Embryonic facial prominence (tissue), 1 donor: ENCODE data around the gene LRCH4.

Source experiments
- DNase-seq: peaks from one replicate; pipeline ENCODE4 v3.0.0-alpha.2; 2016; ENCODE audit errors: extremely low spot score

Gene LRCH4

DNA sequence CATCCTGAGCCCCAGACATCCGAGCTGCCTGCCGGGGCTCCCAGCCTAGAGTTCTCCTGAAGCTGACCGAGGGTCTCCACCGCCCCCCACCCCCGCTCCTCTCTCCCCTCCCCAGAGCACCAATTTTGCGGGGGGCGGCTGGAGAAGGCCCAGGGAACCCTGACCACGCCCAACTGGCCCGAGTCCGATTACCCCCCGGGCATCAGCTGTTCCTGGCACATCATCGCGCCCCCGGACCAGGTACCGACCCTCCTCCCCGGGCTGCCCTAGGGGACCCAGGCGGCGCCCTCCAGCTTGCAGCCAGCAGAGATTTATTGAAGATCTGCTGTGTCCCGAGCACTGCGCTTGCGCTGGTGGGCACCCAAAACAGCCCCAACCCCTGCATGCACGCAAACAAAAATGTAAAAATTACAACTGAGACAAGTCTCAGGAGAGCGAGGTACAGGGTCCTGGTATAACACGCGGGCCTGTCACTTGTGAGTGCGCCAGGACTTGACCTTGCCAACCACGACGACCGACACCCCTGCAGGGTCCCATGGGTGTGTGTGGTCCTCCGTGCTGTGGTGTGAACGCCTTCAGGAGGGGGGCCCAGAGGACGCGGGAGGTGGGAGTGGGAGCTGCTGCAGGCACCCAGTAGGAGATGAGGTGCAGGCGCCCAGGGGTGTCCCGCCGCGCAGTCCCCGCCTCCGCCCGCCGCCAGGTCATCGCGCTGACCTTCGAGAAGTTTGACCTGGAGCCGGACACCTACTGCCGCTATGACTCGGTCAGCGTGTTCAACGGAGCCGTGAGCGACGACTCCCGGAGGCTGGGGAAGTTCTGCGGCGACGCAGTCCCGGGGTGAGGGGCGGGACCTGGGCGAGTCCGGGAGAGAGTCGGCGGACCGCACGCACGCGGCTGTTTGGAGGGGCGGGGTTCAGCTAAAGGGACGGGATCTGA, 19.3 kb upstream of the LRCH4 start:
- no peak for DNase-seq

- peak; percentile 49 for DNase-seq
These were observed 18.4 kb upstream of the LRCH4 start for GRCh38 chr7:100604028-100604975.

GRCh38 chr7:100603726-100604027, 17.7 kb upstream of the LRCH4 start:
- no peak for DNase-seq

- DNase-seq = peak; percentile 73
These were observed 17.2 kb upstream of the LRCH4 start for GRCh38 chr7:100602889-100603725.

GRCh38 chr7:100600730-100601038, 14.8 kb upstream of the LRCH4 start:
- DNase-seq = no peak

DNA sequence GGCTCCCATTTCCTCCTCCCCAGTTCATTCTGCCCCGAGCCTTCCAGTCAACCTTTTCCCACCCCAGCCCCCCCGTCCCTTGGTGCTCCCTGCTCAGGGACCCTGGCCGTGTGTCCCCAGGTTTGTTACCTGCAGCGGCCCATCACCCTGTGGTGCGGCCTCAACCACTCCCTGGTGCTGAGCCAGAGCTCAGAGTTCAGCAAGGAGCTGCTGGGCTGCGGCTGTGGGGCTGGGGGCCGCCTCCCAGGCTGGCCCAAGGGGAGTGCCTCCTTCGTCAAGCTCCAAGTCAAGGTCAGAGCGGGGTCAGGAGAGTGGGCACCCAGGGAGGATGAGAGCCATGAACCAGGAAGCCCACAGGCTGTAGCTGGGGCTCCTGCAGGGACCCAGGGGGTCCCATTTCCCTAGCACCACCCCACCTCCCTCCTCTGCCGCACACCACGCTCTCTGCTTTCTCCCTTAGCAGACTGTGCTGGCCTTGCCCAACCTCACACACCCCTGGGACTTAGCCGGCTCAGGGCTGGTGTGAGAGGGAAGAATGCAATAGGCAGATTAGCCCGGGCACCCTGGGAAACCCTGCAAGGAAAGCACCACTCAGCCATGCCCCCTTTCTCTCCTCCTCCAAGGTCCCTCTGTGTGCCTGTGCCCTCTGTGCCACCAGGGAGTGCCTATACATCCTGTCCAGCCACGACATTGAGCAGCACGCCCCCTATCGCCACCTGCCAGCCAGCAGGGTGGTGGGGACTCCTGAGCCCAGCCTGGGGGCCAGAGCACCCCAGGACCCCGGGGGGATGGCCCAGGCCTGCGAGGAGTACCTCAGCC, 14.2 kb upstream of the LRCH4 start:
- DNase-seq = no peak

DNA sequence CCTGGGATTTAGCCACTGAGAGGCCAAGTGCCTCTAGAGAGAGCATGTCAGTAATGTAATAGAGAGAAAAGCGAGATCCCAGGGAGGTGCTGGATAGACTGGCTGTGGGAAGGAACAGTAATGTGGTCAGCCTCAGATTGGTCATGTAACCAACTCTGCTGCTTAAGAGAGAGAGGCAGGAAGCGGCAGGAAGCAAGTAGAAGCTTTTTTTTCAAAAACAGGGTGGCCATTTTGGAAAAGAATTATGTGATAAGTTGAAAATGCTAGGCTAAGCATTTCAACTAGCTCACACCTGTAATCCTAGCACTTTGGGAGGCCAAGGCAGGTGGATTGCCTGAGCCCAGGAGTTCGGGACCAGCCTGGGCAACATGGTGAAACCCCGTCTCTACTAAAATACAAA, 12.5 kb upstream of the LRCH4 start:
- DNase-seq = no peak

- no peak for DNase-seq
These were observed 9.3 kb upstream of the LRCH4 start for GRCh38 chr7:100595188-100595587.

DNA sequence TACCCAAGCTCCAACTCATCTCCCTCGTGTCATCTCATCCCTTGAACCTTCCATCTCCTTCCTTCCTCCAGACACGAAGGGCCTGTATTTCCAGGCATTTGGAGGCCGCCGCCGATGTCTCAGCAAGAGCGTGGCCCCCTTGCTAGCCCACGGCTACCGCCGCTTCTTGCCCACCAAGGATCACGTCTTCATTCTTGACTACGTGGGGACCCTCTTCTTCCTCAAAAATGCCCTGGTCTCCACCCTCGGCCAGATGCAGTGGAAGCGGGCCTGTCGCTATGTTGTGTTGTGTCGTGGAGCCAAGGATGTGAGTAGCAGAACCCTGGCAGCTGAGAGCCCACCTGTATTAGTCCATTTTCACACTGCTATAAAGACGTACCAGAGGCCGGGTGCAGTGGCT, 5.7 kb upstream of the LRCH4 start:
- DNase-seq = no peak

DNA sequence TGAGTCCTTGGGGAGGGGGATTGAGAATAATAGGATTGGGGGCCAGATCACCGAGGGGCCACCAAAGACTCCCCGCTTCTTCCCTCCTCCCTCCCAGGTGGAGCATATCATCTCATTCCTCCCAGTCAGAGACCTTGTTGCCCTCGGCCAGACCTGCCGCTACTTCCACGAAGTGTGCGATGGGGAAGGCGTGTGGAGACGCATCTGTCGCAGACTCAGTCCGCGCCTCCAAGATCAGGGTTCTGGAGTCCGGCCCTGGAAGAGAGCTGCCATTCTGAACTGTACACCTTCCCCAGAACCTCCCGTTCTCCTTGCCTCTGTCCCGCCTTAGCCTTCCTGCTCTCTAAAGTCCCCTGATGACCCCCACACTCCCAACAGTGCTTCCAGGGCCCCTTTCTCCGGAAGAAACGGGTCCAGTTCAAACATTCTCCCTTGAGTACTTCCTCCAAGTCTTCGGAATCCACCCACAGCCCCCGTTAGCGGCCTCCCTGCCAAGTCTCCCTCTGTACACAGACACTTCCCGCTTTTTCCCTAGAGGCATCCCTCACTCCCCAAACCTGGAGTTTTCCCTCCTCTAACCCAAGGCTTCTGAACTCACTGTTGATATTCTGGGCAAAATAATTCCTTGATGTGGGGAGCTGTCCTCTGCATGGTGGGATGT, 4.3 kb upstream of the LRCH4 start:
- DNase-seq = no peak

DNA sequence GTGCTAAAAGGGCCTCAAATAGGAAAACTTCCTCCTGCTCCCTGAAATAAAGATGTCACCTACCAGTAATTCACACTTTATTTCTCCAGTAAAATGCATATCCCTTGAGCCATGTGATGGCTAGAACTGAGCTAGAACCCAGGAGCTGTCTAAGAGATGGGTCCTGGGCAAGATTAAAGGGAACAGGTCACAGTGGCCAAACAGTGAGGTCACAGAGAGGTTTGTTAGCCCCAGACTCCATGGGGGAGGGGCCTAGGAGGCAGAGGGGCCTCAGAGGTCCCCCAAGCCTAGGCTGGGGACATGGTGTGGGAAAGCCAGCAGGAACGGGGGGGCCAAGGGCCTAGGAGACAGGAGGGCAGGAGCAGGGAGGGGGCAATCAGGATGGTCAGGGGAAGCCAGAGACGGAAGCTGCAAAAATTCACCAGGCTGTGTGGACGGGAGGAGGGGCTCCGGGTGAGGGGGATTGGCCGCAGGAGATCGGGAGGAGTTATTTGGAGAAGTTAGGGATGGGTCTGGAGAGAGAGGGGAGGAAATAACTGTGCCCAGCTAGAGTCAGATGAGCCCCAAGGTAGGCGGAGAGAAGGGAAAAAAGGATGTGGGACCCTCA, 3.5 kb upstream of the LRCH4 start:
- no peak for DNase-seq

- no peak for DNase-seq
These were observed 2.5 kb upstream of the LRCH4 start for GRCh38 chr7:100588438-100588837.

DNA sequence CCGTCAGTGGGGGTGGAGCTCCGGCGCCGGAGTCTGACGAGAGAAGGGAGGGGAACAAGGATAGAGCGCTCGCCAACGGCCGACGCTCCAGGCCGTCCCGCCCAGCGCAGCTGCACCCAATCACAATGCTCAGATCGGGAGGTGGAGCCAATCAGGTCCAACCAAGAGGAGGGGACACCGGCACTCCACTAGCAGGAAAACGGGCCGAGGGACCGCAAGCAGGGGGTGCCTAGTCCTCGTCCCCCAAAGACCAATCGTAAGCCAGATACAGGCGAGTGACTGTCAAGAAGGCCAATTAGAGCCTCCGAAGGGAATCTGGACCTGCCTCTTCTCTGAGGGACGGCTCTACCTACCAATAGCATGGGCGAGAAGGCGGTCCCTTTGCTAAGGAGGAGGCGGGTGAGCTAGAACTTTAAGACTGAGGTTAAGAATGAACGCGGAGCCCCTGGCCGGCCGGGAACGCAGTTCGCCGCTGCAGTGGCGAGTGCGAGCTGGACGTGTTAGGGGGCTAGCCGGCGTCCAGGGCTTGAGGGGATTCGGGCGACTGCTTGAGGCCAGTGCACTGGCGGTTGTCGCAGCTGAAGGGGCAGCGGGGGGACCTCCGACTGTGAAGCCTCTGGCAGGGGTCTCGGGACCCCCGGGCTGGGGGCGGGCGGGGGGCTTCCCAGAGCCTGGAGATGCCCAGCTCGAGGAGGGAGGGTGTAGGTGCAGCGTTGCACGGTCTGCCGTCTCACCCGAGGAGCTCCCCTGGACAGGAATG, 517 bp upstream of the LRCH4 start, which contains the start of gene FBXO24:
Gene FBXO24 (plus strand): TSS at position 63 of the 760 bp plus-strand sequence. CDS start 298 bp downstream, at position 361.
- peak; percentile 100 for DNase-seq

- DNase-seq = no peak
These were observed 1.0 kb downstream of the LRCH4 start for GRCh38 chr7:100584683-100585510.

DNA sequence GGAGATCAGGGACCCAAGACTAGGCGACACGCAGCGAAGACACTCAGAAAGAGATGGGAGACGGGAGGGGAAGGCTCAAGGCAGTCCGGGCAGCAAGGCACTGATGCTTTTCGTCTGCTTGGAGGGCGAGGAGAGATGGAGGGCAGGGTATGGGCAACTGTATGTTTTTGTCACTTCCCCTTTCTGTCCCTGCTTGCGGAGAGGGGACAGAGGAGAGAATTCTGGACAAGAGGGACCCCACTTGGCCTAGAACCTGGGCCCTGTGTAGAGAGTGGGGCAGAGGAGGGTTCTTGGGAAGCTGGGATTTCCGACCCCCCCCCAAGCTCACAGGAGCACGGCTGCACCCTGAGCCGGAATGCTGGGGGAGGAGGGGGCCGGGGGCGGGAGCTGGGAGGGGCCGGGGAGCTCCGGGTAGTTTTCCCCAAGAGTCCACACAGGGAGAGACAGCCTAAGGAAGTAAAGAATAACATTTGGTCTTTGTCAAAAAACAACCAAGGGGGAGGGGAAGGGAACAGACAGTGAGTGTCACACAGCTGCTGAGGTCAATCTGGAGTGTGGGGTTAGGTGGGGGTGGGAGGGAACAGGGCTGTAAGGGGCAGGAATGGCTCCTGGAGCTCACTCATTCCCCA, 1.8 kb downstream of the LRCH4 start:
- no peak for DNase-seq

DNA sequence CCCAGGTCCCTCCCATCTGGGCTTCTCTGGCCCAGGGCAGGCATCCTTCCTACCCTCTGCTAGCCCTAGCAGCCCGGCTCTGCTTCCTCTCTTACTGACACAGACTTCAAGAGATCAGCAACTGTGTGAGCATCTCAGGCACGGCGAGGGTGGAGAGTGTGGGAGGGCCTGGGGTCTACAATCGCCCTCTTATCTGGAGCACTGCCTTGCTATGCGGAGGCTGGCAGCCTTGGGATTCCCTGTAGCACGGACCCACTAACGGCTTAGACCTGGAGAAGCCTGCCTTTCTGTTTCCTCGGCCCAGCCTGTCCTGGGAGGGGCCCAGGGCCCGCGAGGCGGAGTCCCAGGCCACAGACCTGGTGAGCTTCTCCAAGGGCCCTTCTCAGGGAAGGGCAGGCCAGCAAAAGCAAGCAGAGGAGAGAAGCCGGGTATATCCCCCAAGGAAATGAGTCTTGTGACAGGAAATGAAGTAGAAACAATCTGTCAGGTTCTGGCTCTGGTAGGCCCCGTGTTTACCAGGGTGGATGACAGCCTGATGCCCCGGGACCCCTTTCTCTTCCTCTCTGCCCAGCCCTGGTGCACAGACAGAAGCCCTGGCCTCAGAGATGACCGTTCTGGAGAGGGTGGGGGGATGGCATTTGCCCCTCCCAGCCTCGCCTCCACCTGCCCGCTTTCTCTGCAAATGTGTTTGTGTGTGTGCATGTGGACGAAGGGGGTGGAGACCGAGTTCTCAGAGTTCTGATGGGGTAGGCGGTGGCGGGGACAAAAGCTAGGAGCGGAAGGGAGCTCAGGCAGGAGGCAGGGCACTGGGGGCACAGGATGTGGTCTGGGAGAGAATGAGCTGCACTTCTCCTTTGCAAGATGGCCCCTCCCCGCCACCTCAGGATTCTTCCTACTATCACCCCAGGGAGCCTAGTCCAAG, 2.5 kb downstream of the LRCH4 start:
- DNase-seq = no peak

DNA sequence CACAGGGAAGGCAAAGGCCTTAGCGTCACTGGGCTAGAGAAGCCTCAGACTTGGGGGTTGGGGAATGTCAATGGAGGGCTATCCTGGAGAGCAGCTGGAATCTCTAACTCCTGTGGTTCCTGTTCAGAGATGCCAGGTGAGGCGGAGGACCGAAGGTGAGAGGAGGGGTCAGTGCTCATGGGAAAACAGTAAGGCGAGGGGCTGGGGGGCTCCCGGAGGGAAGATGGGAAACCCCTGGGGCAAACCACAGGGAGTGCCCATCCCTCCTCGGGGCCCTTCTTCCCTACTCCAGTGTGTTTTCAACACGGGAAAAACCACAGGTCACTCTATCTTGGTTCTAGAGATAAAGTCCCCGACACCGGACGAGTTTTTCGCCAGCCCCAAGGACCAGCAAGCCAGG, 3.3 kb downstream of the LRCH4 start:
- no peak for DNase-seq
